Activated naive CD8-positive, alpha-beta T cell treated with anti-CD3 and anti-CD28 coated beads, Interleukin-2, amount 10 ng/mL, durations not matched to agents 7 days and 5 days (primary cell): Measurements from ENCODE around the gene PC. TPM values are rescaled to one million over a fixed set of nuclear protein-coding genes. Genes with fewer than 3 reads are reported as not detected.
"Not testable (repeated sequence)": the region's sequence is repeated elsewhere in the genome, so short reads cannot be mapped to it uniquely, and the experiment has no call there.

Experiments used
- ATAC-seq: fragments of 150-1000 bp; cut with Tn5 transposase; one replicate; pipeline ENCODE4 v1.10.0; 2021; ENCODE audit warnings: low read depth, moderate library complexity
- POLR2A ChIA-PET: fragments of 350-600 bp; sonication (Branson Sonifier 250); formaldehyde crosslinking; loops from one replicate; lab custom pipeline; 2021; ENCODE audit warnings: antibody characterized with exemption; lab: Charles Lee
- DNase-seq: peaks from one replicate; pipeline ENCODE4 v3.0.0; 2021
- H3K27ac Mint-ChIP-seq: one replicate; pipeline ENCODE4 v1.8.0; 2022; ENCODE audit warnings: mild to moderate bottlenecking, mixed read lengths
- H3K27me3 Mint-ChIP-seq: one replicate; pipeline ENCODE4 v1.8.0; 2022; ENCODE audit warnings: mild to moderate bottlenecking, moderate library complexity, mixed read lengths
- H3K36me3 Mint-ChIP-seq: one replicate; pipeline ENCODE4 v1.8.0; 2021; ENCODE audit warnings: mild to moderate bottlenecking, mixed read lengths
- H3K4me1 Mint-ChIP-seq: one replicate; pipeline ENCODE4 v1.8.0; 2021; ENCODE audit warnings: mixed read lengths
- H3K4me3 Mint-ChIP-seq: one replicate; pipeline ENCODE4 v1.8.0; 2022; ENCODE audit warnings: mild to moderate bottlenecking, moderate library complexity, mixed read lengths
- H3K9me3 Mint-ChIP-seq: one replicate; pipeline ENCODE4 v1.8.0; 2021; ENCODE audit warnings: mixed read lengths
- total RNA-seq, 2 experiments: library from RNA; stranded (reverse); gene quantifications; one replicate each; pipeline ENCODE4 v1.2.3, GENCODE V29; 2021

PC gene
- total RNA-seq, 2 experiments from 2014 or later = 8.2 to 9.0 TPM

DNA sequence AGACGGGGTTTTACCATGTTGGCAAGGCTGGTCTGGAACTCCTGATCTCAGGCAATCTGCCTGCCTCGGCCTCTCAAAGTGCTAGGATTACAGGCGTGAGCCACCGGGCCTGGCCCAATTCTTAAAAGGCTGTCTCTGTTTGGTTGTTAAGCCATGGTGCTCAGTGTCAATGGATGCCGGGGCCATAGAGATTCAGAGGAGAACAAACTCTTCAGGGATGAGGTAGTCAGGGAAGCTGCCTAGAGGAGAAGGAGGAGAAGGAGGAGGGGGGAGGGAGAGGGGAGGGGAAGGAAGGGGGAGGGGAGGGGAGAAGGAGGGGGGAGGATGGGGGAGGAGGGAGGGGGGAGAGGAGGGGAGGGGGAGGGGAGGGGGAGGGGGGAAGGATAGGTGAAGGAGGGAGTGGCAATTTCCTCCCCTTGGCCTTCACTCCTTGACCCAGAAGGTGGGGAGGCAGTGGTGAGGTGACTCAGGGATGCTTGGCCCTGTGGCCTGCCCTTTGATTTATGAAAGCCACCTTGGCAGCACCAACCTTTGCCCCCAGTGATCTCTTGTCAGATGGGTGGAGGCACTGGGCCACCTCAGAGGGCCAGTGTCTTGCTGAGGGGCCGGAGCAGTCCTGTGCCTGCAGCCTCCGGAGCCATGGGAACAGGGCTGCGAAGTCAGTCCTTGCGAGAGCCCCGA is 16.7 kb upstream of the PC start, which contains the start of gene C11orf86:
Gene C11orf86 (plus strand): TSS at position 581 of the 681 bp plus-strand sequence. CDS start 59 bp downstream, at position 640.
- Mint-ChIP-seq H3K36me3 (no peaks in the 10 kb centered on the region), H3K4me1 (peaks cover 4% of the 10 kb centered on the region), H3K27ac (no peak within 1 kb of the TSS), H3K4me3 (no peak within 1 kb of the TSS), H3K9me3 (peaks cover 2% of the 10 kb centered on the region), H3K27me3 (peaks cover 3% of the 10 kb centered on the region)
- POLR2A ChIA-PET = interaction anchor here (0.7 kb wide), 1 partner anchor 132 kb away, joined by 4 read pairs; the partner anchor contains the start of gene RCE1
- ATAC-seq (no peak), DNase-seq (no peak)

DNA sequence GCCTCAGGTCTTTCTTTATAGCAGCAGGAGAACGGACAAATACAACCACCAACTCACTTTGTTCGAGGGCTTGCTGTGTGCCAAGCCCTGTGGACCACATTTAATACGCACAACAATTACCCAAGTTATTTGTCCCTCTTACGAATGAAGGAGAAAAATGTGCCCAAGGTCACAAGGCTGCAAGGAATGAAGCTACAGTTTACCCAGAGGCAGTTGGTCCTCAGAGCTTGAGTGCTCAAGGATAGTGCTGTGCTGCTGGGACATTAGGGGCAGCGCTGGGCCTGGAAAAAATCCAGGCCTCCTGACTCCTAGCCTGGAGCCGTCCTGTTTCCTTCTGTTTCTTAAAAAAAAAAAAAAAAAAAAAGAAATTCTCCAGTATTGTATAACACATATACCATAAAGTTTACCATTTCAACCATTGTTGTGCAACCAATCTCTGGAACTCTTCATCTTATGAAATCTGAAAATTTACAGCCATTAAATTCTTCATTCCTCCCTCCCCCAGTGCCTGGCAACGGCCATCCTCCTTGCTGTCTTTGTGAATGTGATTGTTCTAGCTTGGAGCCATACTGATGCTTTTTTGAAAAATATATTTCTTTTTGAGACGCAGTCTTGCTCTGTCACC is 15.9 kb upstream of the PC start:
- Mint-ChIP-seq H3K4me3 (no peak overlapping the region), H3K9me3 (no peaks in the 10 kb centered on the region), H3K27ac (no peak overlapping the region), H3K36me3 (no peaks in the 10 kb centered on the region), H3K4me1 (peaks cover 4% of the 10 kb centered on the region), H3K27me3 (peaks cover 3% of the 10 kb centered on the region)
- no peak for ATAC-seq
- DNase-seq = no peak
- POLR2A ChIA-PET = no interaction called here

DNA sequence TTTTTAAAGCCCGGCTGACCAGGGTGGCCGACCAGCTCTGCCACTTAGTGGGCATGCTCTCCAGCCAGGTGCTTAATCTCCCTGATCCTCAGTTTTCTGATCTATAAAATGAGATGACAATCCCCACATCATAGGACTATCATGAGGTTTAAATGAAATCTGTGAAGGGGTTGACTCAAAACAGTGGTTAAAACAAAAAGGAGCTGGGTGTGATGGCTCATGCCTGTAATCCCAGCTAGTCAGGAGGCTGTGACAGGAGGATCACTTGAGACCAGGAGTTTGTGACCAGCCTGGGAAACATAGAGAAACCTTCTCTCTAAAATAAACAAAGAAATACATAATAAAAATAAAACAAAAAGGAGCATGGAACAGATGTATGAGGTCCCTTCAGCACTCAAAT is 13.3 kb upstream of the PC start:
- no peak for DNase-seq
- H3K36me3 Mint-ChIP-seq = peaks cover 2% of the 10 kb centered on the region
- H3K4me1 Mint-ChIP-seq = peaks cover 9% of the 10 kb centered on the region
- H3K9me3 Mint-ChIP-seq = no peaks in the 10 kb centered on the region
- no peak for ATAC-seq
- peaks cover 3% of the 10 kb centered on the region for H3K27me3 Mint-ChIP-seq
- H3K4me3 Mint-ChIP-seq = no peak overlapping the region
- POLR2A ChIA-PET = interaction anchor here (0.6 kb wide), 1 partner anchor 527 kb away, joined by 3 read pairs; no protein-coding TSS in a partner anchor
- H3K27ac Mint-ChIP-seq = no peak overlapping the region

DNA sequence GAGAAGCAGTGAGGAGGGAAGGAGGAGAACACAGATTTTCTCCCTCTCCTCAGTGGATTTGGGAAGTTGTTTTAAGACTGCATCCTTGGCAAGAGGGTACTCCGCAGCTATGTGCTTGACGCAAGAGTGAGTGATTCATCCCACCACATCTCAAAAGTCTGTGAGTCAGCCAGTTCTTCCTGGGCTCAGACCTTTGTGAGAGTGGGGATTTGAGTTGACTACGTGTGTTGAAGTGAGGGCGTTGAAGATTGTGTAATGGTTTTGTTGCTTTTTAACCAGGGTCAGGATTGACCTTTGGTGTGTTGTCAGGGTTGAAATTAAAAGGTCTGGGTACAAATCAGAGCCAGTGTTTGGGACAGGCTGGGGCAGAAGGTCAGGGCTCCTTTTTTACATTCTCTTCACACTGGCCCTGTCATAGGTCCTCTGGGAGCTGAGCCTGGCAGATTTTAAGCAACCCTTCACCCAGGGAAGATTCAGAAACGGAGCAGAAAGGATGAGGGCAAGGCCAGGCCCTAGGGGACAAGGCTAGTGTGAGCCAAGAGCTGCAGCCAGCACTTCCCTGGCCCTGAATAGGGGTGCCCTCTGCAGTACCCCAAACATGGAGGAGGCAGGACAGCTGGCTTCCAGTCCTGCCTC is 12.7 kb upstream of the PC start:
- Mint-ChIP-seq H3K27ac (no peak overlapping the region), H3K9me3 (no peaks in the 10 kb centered on the region), H3K4me1 (peaks cover 11% of the 10 kb centered on the region), H3K36me3 (peaks cover 2% of the 10 kb centered on the region), H3K27me3 (peaks cover 5% of the 10 kb centered on the region), H3K4me3 (no peak overlapping the region)
- no peak for ATAC-seq
- POLR2A ChIA-PET = interaction anchor here (0.6 kb wide), 1 partner anchor 527 kb away, joined by 3 read pairs; no protein-coding TSS in a partner anchor
- DNase-seq = no peak

DNA sequence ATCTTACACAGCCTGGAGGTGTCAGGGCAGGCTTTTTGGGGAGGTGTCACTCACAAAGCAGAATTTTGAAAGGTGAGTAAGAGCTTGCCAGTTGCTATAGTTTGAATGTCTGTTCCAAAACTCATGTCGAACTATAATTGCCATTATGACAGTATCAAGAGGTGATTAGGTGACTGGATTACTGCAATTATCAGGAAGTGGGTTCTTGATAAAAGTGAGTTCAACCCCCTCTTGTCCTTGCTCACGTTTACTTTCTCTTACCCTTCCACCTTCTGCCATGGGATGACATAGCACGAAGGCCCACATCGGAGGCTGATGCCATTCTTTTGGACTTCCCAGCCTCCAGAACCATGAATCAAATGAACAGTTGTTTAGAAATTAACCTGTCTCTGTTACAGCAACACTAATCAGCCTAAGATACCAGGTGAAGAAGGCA is 12.2 kb upstream of the PC start:
- ATAC-seq (no peak), DNase-seq (no peak)
- Mint-ChIP-seq H3K27me3 (peaks cover 5% of the 10 kb centered on the region), H3K27ac (no peak overlapping the region), H3K4me3 (no peak overlapping the region), H3K4me1 (peaks cover 12% of the 10 kb centered on the region), H3K9me3 (no peaks in the 10 kb centered on the region), H3K36me3 (peaks cover 2% of the 10 kb centered on the region)
- POLR2A ChIA-PET = no interaction called here

DNA sequence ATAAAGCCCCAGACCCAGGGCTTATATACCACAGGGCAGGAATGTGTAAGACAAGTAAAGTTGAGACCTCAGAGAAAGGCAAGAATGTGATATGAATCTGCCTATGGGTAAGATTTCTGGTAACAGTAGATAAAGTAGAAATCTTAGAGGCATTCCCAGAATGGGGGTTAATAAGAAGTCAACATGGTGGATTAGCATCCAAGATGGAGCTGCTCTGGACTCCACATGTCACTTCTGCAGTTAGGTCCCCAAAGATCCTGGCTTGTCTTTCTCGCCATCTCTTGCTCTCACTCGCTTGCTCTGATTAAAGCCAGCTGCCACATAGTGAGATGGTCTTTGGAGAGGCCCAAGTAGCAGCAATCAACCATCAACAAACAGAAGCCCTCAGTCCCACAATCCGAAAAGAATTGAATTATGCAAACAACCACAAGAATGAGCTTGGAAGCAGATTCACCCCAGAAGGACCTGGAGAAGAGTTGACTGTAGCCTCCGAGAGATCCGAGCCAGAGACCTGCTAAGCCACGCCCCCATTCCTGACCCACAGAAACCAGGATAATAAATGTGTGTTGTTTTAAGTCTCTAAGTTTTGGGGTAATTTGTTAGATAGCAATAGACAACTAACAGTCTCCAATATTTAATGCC is 11.5 kb upstream of the PC start:
- no peak for ATAC-seq
- Mint-ChIP-seq H3K4me1 (peaks cover 12% of the 10 kb centered on the region), H3K9me3 (no peaks in the 10 kb centered on the region), H3K36me3 (peaks cover 2% of the 10 kb centered on the region), H3K27ac (no peak overlapping the region), H3K27me3 (peaks cover 5% of the 10 kb centered on the region), H3K4me3 (no peak overlapping the region)
- no peak for DNase-seq
- POLR2A ChIA-PET = no interaction called here

DNA sequence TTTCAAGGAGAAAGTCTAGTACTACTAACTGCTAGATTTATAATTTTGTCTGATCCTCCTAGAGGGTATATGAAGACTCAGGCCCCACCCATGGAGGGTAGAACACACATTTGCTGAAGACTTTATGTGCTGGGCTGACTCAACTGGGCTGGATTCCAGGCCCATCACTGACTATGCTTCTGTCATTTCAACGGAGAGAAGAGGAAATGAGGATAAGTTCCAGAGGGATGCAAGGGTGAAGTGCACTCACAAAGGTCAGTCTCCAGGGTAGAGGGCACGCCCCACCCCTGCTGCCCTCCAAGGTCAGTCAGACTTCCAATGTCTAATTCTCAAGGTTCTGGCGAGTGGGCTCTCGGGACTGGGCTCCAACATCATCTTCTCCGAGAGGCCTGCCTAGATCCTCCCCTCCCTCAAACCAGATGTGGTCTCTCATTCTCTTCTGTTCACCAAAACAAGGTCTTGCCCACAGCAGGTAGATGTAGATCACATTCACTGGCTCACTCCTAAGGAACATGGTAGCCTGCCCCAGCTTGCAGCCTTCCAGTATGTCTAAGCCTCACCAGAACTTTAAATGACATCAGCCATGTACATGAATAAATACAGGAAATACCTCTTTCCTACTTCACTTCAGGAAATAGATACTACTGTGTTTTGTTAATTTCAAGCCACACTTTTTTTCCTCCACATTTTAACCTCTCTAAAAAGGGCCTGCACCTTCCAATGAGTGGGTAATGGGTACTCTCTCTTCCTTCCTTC is 9.7 kb upstream of the PC start:
- H3K27me3 Mint-ChIP-seq = peaks cover 2% of the 10 kb centered on the region
- no peaks in the 10 kb centered on the region for H3K9me3 Mint-ChIP-seq
- DNase-seq = no peak
- ATAC-seq = peak; percentile 36
- H3K4me1 Mint-ChIP-seq = peaks cover 14% of the 10 kb centered on the region
- no peak overlapping the region for H3K4me3 Mint-ChIP-seq
- H3K27ac Mint-ChIP-seq = peak overlapping the region; percentile 47
- POLR2A ChIA-PET = no interaction called here
- H3K36me3 Mint-ChIP-seq = peaks cover 2% of the 10 kb centered on the region

DNA sequence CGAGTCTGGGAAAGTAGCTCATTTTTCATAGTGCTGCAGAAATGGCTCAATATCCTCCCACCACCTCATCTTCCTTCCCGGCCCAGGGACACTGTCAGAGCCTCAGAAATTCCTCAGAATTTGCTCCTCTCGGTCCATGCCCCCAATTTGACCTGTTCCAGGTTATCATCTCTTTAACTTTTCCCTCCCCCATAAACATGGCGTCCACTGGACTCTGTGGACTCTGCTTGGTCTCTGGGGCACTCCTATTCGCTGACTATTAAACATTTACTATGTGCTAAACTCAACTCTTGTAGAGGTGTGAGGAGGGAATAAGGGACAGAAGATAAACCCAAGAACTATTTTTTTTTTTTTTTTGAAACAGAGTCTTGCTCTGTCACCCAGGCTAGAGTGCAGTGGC is 8.2 kb upstream of the PC start:
- POLR2A ChIA-PET = no interaction called here
- peaks cover 2% of the 10 kb centered on the region for H3K36me3 Mint-ChIP-seq
- DNase-seq = no peak
- H3K9me3 Mint-ChIP-seq = no peaks in the 10 kb centered on the region
- ATAC-seq = no peak
- H3K4me3 Mint-ChIP-seq = no peak overlapping the region
- no peak overlapping the region for H3K27ac Mint-ChIP-seq
- H3K4me1 Mint-ChIP-seq = peaks cover 14% of the 10 kb centered on the region
- H3K27me3 Mint-ChIP-seq = peaks cover 11% of the 10 kb centered on the region

DNA sequence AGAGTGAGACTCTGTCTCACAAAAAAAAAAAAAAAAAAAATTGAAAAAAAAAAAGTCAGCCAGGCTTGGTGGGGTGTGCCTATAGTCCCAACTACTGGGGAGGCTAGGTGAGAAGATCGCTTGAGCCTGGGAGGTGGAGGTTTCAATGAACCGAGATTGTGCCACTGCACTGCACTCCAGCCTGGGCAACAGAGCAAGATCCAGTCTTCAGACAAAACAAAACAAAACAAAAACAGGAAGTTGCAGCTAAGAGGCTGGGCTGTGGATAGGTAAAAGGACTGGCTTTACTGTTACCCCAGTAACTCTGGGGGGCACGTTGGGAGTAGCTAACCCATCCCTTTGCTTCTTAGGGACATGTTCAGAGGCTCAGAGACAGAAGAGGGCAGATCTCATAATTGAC is 6.3 kb upstream of the PC start:
- H3K4me3 Mint-ChIP-seq = no peak overlapping the region
- POLR2A ChIA-PET = no interaction called here
- H3K9me3 Mint-ChIP-seq = no peaks in the 10 kb centered on the region
- peaks cover 11% of the 10 kb centered on the region for H3K27me3 Mint-ChIP-seq
- H3K36me3 Mint-ChIP-seq = peaks cover 2% of the 10 kb centered on the region
- ATAC-seq (no peak), DNase-seq (no peak)
- H3K4me1 Mint-ChIP-seq = peaks cover 10% of the 10 kb centered on the region
- H3K27ac Mint-ChIP-seq = no peak overlapping the region

DNA sequence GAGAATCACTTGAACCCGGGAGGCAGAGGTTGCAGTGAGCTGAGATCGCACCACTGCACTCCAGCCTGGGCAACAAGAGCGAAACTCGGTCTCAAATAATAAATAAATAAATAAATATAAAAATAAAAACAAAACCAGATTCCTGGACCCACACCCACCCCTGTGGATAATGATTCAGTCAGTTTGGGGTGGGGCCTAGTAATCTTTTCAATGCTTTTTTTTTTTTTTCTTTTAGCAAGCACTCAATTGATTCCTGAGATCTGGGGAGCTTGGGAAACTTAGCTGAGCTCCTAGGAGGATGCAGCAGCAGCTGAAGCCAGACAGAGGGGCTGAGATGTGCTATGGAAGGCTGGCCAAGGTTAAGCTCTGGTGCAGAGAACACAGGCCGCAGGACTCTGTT is 4.6 kb upstream of the PC start:
- H3K4me1 Mint-ChIP-seq = peaks cover 12% of the 10 kb centered on the region
- peaks cover 14% of the 10 kb centered on the region for H3K27me3 Mint-ChIP-seq
- POLR2A ChIA-PET = no interaction called here

DNA sequence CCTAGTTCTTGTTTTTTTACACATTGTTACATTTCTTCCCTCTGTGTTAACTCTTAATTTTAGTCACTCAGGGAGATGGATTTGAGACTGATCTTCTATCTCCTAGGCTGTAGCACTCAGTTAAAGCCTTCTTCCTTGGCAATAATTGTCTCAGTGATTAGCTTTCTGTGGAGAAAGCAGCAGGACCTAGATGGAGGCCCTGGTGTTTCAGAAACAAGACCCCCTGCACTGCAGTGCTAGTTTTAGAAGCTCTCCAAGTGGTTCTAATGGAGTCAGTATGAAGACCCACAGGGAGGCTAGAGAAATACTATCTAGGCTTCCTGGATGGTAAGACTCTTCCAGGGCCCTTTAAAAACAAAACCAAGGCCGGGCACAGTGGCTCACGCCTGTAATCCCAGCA is 4.1 kb upstream of the PC start:
- no peak for ATAC-seq
- H3K36me3 Mint-ChIP-seq = no peaks in the 10 kb centered on the region
- POLR2A ChIA-PET = no interaction called here
- H3K9me3 Mint-ChIP-seq = no peaks in the 10 kb centered on the region
- peaks cover 15% of the 10 kb centered on the region for H3K4me1 Mint-ChIP-seq
- H3K4me3 Mint-ChIP-seq = no peak overlapping the region
- H3K27ac Mint-ChIP-seq = no peak overlapping the region
- DNase-seq = no peak
- peaks cover 14% of the 10 kb centered on the region for H3K27me3 Mint-ChIP-seq

More for the DNA sequence above, 4.6 kb upstream of the PC start:
- H3K27ac Mint-ChIP-seq = no peak overlapping the region
- peaks cover 2% of the 10 kb centered on the region for H3K36me3 Mint-ChIP-seq
- no peak for DNase-seq
- H3K4me3 Mint-ChIP-seq = no peak overlapping the region
- no peak for ATAC-seq
- H3K9me3 Mint-ChIP-seq = no peaks in the 10 kb centered on the region

DNA sequence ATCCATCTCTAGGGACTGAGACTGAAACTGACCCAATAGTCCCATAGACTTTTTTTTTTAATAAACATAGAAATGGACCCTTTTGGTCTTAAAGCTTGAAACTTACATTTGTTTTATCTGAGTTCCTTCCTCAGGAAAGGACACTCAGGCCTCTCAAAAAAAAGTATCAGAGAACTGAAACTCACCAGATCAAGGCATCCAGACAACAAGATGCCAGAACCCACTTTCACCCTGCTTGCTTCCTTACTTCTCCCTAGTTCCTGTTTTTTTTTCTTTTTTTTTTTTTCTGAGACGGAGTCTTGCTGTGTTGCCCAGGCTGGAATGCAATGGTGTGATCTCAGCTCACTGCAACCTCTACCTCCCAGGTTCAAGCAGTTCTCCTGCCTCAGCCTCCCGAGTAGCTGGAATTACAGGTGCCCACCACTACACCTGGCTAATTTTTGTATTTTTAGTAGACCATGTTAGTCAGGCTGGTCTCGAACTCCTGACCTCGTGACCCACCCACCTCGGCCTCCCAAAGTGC is 3.6 kb upstream of the PC start:
- Mint-ChIP-seq H3K4me1 (peaks cover 18% of the 10 kb centered on the region), H3K27me3 (peaks cover 14% of the 10 kb centered on the region)
- H3K4me3 Mint-ChIP-seq, DNase-seq, H3K9me3 Mint-ChIP-seq, H3K36me3 Mint-ChIP-seq, ATAC-seq, POLR2A ChIA-PET, H3K27ac Mint-ChIP-seq: not testable (repeated sequence)
